GM21423 (cell line): ENCODE results near the gene C19orf85.
"Not testable (repeated sequence)": the region's sequence is repeated elsewhere in the genome, so short reads cannot be mapped to it uniquely, and the experiment has no call there.

Experiments
- ATAC-seq: cut with Tn5 transposase; IDR thresholded peaks from one replicate; pipeline ENCODE4 v1.9.1; 2021; ENCODE audit warnings: mild to moderate bottlenecking, moderate library complexity; ENCODE audit not compliant: unreplicated experiment

C19orf85 gene

GRCh38 chr19:55442372-55442961, 22.1 kb downstream of the C19orf85 start:
- no peak for ATAC-seq

- ATAC-seq, result no peak
Observed at GRCh38 chr19:55441692-55442321, 22.7 kb downstream of the C19orf85 start.

GRCh38 chr19:55441319-55441691, 23.2 kb downstream of the C19orf85 start:
- no peak for ATAC-seq

GRCh38 chr19:55440411-55441105, 24.0 kb downstream of the C19orf85 start:
- ATAC-seq, result no peak

- no peak for ATAC-seq
Observed at GRCh38 chr19:55439052-55439451, 25.5 kb downstream of the C19orf85 start.

- no peak for ATAC-seq
Observed at GRCh38 chr19:55437410-55437809, 27.1 kb downstream of the C19orf85 start.

GRCh38 chr19:55436847-55437246, 27.7 kb downstream of the C19orf85 start:
- ATAC-seq, result no peak

GRCh38 chr19:55435020-55435419, 29.5 kb downstream of the C19orf85 start:
- ATAC-seq, result no peak

GRCh38 chr19:55434356-55434919, 30.1 kb downstream of the C19orf85 start:
- ATAC-seq, result no peak

- ATAC-seq, result no peak
Observed at GRCh38 chr19:55433292-55433691, 31.3 kb downstream of the C19orf85 start.

- ATAC-seq, result no peak
Observed at GRCh38 chr19:55432241-55432959, 32.2 kb downstream of the C19orf85 start.

- ATAC-seq, result no peak
Observed at GRCh38 chr19:55431183-55431582, 33.4 kb downstream of the C19orf85 start.

GRCh38 chr19:55426042-55426441, 38.5 kb downstream of the C19orf85 start:
- no peak for ATAC-seq

GRCh38 chr19:55424518-55424917, 40.0 kb downstream of the C19orf85 start:
- ATAC-seq, result no peak

GRCh38 chr19:55423225-55424005, 41.1 kb downstream of the C19orf85 start:
- ATAC-seq, result no peak

GRCh38 chr19:55421281-55421680, 43.3 kb downstream of the C19orf85 start:
- ATAC-seq, result not testable (repeated sequence)

- no peak for ATAC-seq
Observed at GRCh38 chr19:55419624-55420236, 44.8 kb downstream of the C19orf85 start.

- ATAC-seq, result no peak
Observed at GRCh38 chr19:55419103-55419502, 45.4 kb downstream of the C19orf85 start.

GRCh38 chr19:55418185-55418584, 46.4 kb downstream of the C19orf85 start:
- ATAC-seq, result no peak
